Prostate gland (tissue), 2 donors: ENCODE data around the gene XRCC1.

ENCODE experiments used
- POLR2AphosphoS5 ChIP-seq: sonication (generic); formaldehyde crosslinking; IDR thresholded peaks from one replicate; pipeline ENCODE4 v1.6.1; 2017; ENCODE audit warnings: antibody characterized with exemption
- TF ChIP-seq, protein P1 (sequence below), 4 experiments: fragments of 200-600 bp in 2 of 4; fragments of 450-650 bp in 2 of 4; sonication (generic) in 2 of 4; IDR thresholded peaks; 1 replicate in 3 of 4; 2 replicates in 1 of 4; pipeline ENCODE4 v1.5.1; 2016 to 2019; ENCODE audit warnings: antibody characterized with exemption in 4 of 4, mild to moderate bottlenecking in 2 of 4, moderate library complexity in 2 of 4

- TF ChIP-seq, protein P1, sequence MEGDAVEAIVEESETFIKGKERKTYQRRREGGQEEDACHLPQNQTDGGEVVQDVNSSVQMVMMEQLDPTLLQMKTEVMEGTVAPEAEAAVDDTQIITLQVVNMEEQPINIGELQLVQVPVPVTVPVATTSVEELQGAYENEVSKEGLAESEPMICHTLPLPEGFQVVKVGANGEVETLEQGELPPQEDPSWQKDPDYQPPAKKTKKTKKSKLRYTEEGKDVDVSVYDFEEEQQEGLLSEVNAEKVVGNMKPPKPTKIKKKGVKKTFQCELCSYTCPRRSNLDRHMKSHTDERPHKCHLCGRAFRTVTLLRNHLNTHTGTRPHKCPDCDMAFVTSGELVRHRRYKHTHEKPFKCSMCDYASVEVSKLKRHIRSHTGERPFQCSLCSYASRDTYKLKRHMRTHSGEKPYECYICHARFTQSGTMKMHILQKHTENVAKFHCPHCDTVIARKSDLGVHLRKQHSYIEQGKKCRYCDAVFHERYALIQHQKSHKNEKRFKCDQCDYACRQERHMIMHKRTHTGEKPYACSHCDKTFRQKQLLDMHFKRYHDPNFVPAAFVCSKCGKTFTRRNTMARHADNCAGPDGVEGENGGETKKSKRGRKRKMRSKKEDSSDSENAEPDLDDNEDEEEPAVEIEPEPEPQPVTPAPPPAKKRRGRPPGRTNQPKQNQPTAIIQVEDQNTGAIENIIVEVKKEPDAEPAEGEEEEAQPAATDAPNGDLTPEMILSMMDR (IDR thresholded peaks at IDR 0.05) = no peak
- TF ChIP-seq POLR2AphosphoS5 = no peak
These were observed 18.9 kb upstream of the XRCC1 start for GRCh38 chr19:43594081-43594697.
